Neural cell (in vitro differentiated cells): ENCODE data around the gene PRRT1. TPM values are rescaled to one million over a fixed set of nuclear protein-coding genes. Genes with fewer than 3 reads are reported as not detected.

ENCODE experiments used
- H2AFZ ChIP-seq: fragments of 200-600, 300-800 bp; sonication (generic), shearing (Covaris generic); 2 replicates; pipeline ENCODE4 v1.6.0; 2014; ENCODE audit warnings: low read depth, mild to moderate bottlenecking, antibody characterized with exemption, low read length, moderate library complexity
- H3F3A ChIP-seq: fragments of 200-600 bp; shearing (Covaris generic); 2 replicates; pipeline ENCODE4 v1.6.1; 2016; ENCODE audit warnings: mild to moderate bottlenecking, moderate library complexity, mixed read lengths, antibody characterized with exemption, low read length; ENCODE audit not compliant: insufficient read depth, poor library complexity, severe bottlenecking
- H3K27ac ChIP-seq: fragments of 200-600, 300-800 bp; sonication (generic), shearing (Covaris generic); 2 replicates; pipeline ENCODE4 v1.5.1; 2014; ENCODE audit warnings: mild to moderate bottlenecking, low read length, moderate library complexity
- H3K27me3 ChIP-seq: fragments of 300-800, 200-600 bp; sonication (generic), shearing (Covaris generic); 2 replicates; pipeline ENCODE4 v1.6.0; 2014; ENCODE audit warnings: mild to moderate bottlenecking, low read depth, low read length, moderate library complexity; ENCODE audit not compliant: insufficient read depth
- H3K36me3 ChIP-seq: fragments of 300-800, 200-600 bp; sonication (generic), shearing (Covaris generic); 2 replicates; pipeline ENCODE4 v1.5.1; 2014; ENCODE audit warnings: mild to moderate bottlenecking, antibody characterized with exemption, low read length, moderate library complexity; ENCODE audit not compliant: insufficient read depth
- H3K4me2 ChIP-seq: fragments of 300-800, 200-600 bp; sonication (generic), shearing (Covaris generic); 2 replicates; pipeline ENCODE4 v1.6.0; 2014; ENCODE audit warnings: mild to moderate bottlenecking, low read length
- H3K4me3 ChIP-seq: fragments of 300-800, 200-600 bp; sonication (generic), shearing (Covaris generic); 2 replicates; pipeline ENCODE4 v1.5.1; 2014; ENCODE audit warnings: mild to moderate bottlenecking, low read length, moderate library complexity
- H3K79me2 ChIP-seq: fragments of 200-600 bp; shearing (Covaris generic); replicated peaks from 2 replicates; pipeline ENCODE4 v1.6.0; 2014; ENCODE audit warnings: mild to moderate bottlenecking, low read length, moderate library complexity; ENCODE audit not compliant: insufficient read depth
- H3K9ac ChIP-seq: fragments of 300-800, 200-600 bp; sonication (generic), shearing (Covaris generic); 2 replicates; pipeline ENCODE4 v1.6.1; 2016; ENCODE audit warnings: mild to moderate bottlenecking, low read length, mixed read lengths
- H3K9me2 ChIP-seq: fragments of 200-600 bp; shearing (Covaris generic); 2 replicates; pipeline ENCODE4 v1.6.1; 2016; ENCODE audit warnings: mild to moderate bottlenecking, low read length, mixed read lengths; ENCODE audit not compliant: insufficient read depth
- H3K9me3 ChIP-seq: fragments of 200-600, 300-800 bp; sonication (generic), shearing (Covaris generic); 2 replicates; pipeline ENCODE4 v1.6.1; 2016; ENCODE audit warnings: mild to moderate bottlenecking, mixed run types, low read length, moderate library complexity, mixed read lengths
- H4K20me1 ChIP-seq: fragments of 200-600 bp; shearing (Covaris generic); 2 replicates; pipeline ENCODE4 v1.6.1; 2016; ENCODE audit warnings: mild to moderate bottlenecking, mixed run types; ENCODE audit not compliant: insufficient read depth
- CTCF ChIP-seq: fragments of 450-650 bp; IDR thresholded peaks from 2 replicates; pipeline ENCODE4 v1.5.1; 2014; ENCODE audit warnings: antibody characterized with exemption, mild to moderate bottlenecking, moderate library complexity; ENCODE audit not compliant: poor library complexity, severe bottlenecking
- EP300 ChIP-seq: fragments of 450-650 bp; conservative IDR thresholded peaks from 2 replicates; pipeline ENCODE4 v1.6.1; 2014; ENCODE audit warnings: antibody characterized with exemption, mild to moderate bottlenecking, moderate library complexity; ENCODE audit not compliant: poor library complexity, severe bottlenecking
- MXI1 ChIP-seq: fragments of 450-650 bp; conservative IDR thresholded peaks from 2 replicates; pipeline ENCODE4 v1.6.1; 2014; ENCODE audit warnings: antibody characterized with exemption, mild to moderate bottlenecking; ENCODE audit not compliant: poor library complexity, severe bottlenecking
- POLR2AphosphoS5 ChIP-seq: IDR thresholded peaks from 2 replicates; pipeline ENCODE4 v1.6.1; 2012
- RAD21 ChIP-seq: fragments of 450-650 bp; conservative IDR thresholded peaks from 2 replicates; pipeline ENCODE4 v1.6.1; 2014; ENCODE audit warnings: antibody characterized with exemption, mild to moderate bottlenecking, moderate library complexity
- REST ChIP-seq: IDR thresholded peaks from 2 replicates; pipeline ENCODE4 v1.6.1; 2012; ENCODE audit warnings: borderline replicate concordance
- SMC3 ChIP-seq: fragments of 450-650 bp; conservative IDR thresholded peaks from 2 replicates; pipeline ENCODE4 v1.6.1; 2014; ENCODE audit warnings: antibody characterized with exemption, mild to moderate bottlenecking, moderate library complexity; ENCODE audit not compliant: poor library complexity
- TAF1 ChIP-seq: IDR thresholded peaks from 2 replicates; pipeline ENCODE4 v1.6.1; 2012; ENCODE audit warnings: low read depth
- polyA minus RNA-seq: library from RNA; depleted of rRNA, polyadenylated mRNA; stranded (reverse); fragments of >200 nt; gene quantifications from 2 replicates; pipeline ENCODE4 v1.2.3, GENCODE V29; 2014
- polyA plus RNA-seq: library from polyadenylated mRNA; depleted of rRNA; stranded (reverse); fragments of >200 nt; gene quantifications from 2 replicates; pipeline ENCODE4 v1.2.3, GENCODE V29; 2014

PRRT1 gene
- polyA plus RNA-seq (0.22 TPM in 1 of 2 replicates, not detected in the other), polyA minus RNA-seq (0.35 and 0.73 TPM in 2 replicates)

- H3K4me3 ChIP-seq, result peak within 1 kb of the TSS; percentile 79
- peaks cover 47% of the 10 kb centered on the region for H3K27me3 ChIP-seq
- TF ChIP-seq TAF1, result no peak
- H2AFZ ChIP-seq, result no peak within 1 kb of the TSS
- no peaks in the 10 kb centered on the region for H3F3A ChIP-seq
- H3K9me3 ChIP-seq, result no peaks in the 10 kb centered on the region
- H3K36me3 ChIP-seq, result no peaks in the 10 kb centered on the region
- H3K9ac ChIP-seq, result peak within 1 kb of the TSS; percentile 86
- H3K9me2 ChIP-seq, result no peaks in the 10 kb centered on the region
- H3K79me2 ChIP-seq, result peaks cover 9% of the 10 kb centered on the region
- H4K20me1 ChIP-seq, result no peaks in the 10 kb centered on the region
- peak within 1 kb of the TSS; percentile 93 for H3K27ac ChIP-seq
- H3K4me2 ChIP-seq, result peak within 1 kb of the TSS; percentile 88
Observed at GRCh38 chr6:32151863-32152768, at the start of gene PRRT1. TSS of gene PRRT1 (minus strand) at chr6:32151939. CDS start at chr6:32151827, 112 bp downstream.

GRCh38 chr6:32200711-32201475 lies 49.2 kb upstream of the PRRT1 start:
- Histone ChIP-seq H2AFZ (no peak overlapping the region), H3K9me2 (no peaks in the 10 kb centered on the region), H3K9me3 (no peaks in the 10 kb centered on the region), H3K27me3 (no peaks in the 10 kb centered on the region), H3K9ac (no peak overlapping the region), H3K4me3 (no peak overlapping the region), H3F3A (no peaks in the 10 kb centered on the region), H4K20me1 (no peaks in the 10 kb centered on the region), H3K36me3 (no peaks in the 10 kb centered on the region), H3K27ac (no peak overlapping the region), H3K4me2 (no peak overlapping the region), H3K79me2 (no peaks in the 10 kb centered on the region)
- TF ChIP-seq REST, result no peak
- TF ChIP-seq MXI1, result no peak
- no peak for TF ChIP-seq SMC3
- no peak for TF ChIP-seq CTCF
- no peak for TF ChIP-seq RAD21
- no peak for TF ChIP-seq EP300
- TF ChIP-seq POLR2AphosphoS5, result no peak
- TF ChIP-seq TAF1, result no peak
